Measurements from ENCODE around the gene CAPZB. TPM values are rescaled to one million over a fixed set of nuclear protein-coding genes. Genes with fewer than 3 reads are reported as not detected.

The CAPZB gene
- total and polyA plus RNA-seq, 2 of the 4 experiments (the other 2 are of a cell fraction), result 216 to 304 TPM

DNA sequence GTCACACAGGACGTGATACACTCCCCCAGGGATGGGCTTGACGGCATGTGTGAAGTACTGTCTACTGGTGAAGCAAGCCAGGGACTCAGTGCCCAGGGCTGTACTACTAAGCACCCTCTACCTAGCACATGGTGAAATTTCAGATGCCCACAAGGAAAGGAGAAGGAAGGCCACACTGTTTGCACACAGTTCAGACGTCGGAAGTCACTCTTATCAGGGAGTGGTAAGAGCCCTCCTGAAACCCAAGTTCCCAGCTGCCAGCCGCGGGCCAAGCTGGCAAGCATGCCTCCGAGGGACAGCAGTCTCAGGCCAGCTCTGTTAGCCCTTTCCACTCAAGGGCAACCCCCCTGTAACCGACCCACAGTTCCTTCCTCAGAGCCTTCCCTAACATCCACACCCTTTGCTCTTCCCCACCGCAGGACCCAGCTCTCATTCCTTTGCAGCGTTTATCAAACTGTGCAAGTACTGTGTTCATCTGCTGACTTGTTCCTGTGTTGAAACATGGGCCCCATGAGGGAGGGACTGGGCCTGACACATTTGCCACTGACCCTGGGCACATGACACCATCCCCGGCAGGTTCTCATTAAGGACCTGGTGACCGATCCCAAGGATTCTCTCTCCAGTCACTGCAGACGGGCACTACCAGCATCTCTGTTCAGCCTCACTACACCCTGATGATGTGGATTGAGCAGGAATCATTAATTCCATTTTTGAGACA lies 114.7 kb downstream of the CAPZB start:
- H3K9me3 ChIP-seq (ENCODE audit: control insufficient read depth, insufficient read depth, low read length), result no peaks in the 10 kb centered on the region
- H3K36me3 ChIP-seq (ENCODE audit: control insufficient read depth, insufficient read depth, low read length), result peaks cover 56% of the 10 kb centered on the region
- no peak overlapping the region for H3K14ac ChIP-seq (replicated peaks; ENCODE audit: low read depth, low read length)
- DNase-seq (no peak), ATAC-seq (ENCODE audit: low read depth) (no peak)
- no peak overlapping the region for H2BK120ac ChIP-seq (ENCODE audit: low read depth, low read length)
- POLR2A ChIA-PET (ENCODE audit: unreplicated experiment), result no interaction called here
- no peak overlapping the region for H3K27ac ChIP-seq (ENCODE audit: insufficient read depth, low read length)
- no peaks in the 10 kb centered on the region for H3K4me1 ChIP-seq (ENCODE audit: control insufficient read depth, insufficient read depth, low read length)
- H3K9me1 ChIP-seq (ENCODE audit: insufficient read depth, low read length), result peaks cover 31% of the 10 kb centered on the region
- H3K27me3 ChIP-seq (ENCODE audit: control insufficient read depth, insufficient read depth, low read length), result no peaks in the 10 kb centered on the region
- no peak overlapping the region for H4K8ac ChIP-seq (ENCODE audit: low read depth in 2 of 2, low read length in 2 of 2)
- H2BK5ac ChIP-seq (ENCODE audit: low read depth, low read length, poor library complexity, severe bottlenecking), result no peak overlapping the region
- no peak overlapping the region for H3K4me2 ChIP-seq (ENCODE audit: low read depth, low read length)
- H2BK15ac ChIP-seq (ENCODE audit: low read depth, low read length), result no peak overlapping the region
- no peak overlapping the region for H3K9ac ChIP-seq (ENCODE audit: low read depth, low read length)
- peaks cover 72% of the 10 kb centered on the region for H4K20me1 ChIP-seq (ENCODE audit: insufficient read depth, low read length)
- dilution Hi-C loops (cut with HindIII; ENCODE audit: low sequenced_read_pairs, unreplicated experiment) (no loop called here), in situ Hi-C loops (cut with MboI; ENCODE audit: low sequenced_read_pairs) (no loop called here), intact Hi-C loops (cut with micrococcal nuclease) (no loop called here)
- no TSS peak for BruUV-seq (replicated peaks)
- no peak overlapping the region for H3K18ac ChIP-seq (ENCODE audit: low read depth, low read length)
- no peak overlapping the region for H4K91ac ChIP-seq (ENCODE audit: insufficient read depth, low read depth, low read length)
- TF ChIP-seq SMC3 (IDR thresholded peaks at IDR 0.05; ENCODE audit: low read depth, low read length) (no peak), MAZ (IDR thresholded peaks at IDR 0.05; ENCODE audit: borderline replicate concordance, low read depth, low read length) (no peak), BHLHE40 (IDR thresholded peaks at IDR 0.05; ENCODE audit: low read depth, low read length) (no peak), RAD21 (IDR thresholded peaks at IDR 0.05; ENCODE audit: low read length) (no peak), RFX5 (IDR thresholded peaks at IDR 0.05; ENCODE audit: low read depth, low read length) (no peak)
- TF ChIP-seq, protein P1, sequence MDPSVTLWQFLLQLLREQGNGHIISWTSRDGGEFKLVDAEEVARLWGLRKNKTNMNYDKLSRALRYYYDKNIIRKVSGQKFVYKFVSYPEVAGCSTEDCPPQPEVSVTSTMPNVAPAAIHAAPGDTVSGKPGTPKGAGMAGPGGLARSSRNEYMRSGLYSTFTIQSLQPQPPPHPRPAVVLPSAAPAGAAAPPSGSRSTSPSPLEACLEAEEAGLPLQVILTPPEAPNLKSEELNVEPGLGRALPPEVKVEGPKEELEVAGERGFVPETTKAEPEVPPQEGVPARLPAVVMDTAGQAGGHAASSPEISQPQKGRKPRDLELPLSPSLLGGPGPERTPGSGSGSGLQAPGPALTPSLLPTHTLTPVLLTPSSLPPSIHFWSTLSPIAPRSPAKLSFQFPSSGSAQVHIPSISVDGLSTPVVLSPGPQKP (IDR thresholded peaks at IDR 0.05; ENCODE audit: borderline replicate concordance, low read depth, low read length), result no peak
- TF ChIP-seq, protein P2, sequence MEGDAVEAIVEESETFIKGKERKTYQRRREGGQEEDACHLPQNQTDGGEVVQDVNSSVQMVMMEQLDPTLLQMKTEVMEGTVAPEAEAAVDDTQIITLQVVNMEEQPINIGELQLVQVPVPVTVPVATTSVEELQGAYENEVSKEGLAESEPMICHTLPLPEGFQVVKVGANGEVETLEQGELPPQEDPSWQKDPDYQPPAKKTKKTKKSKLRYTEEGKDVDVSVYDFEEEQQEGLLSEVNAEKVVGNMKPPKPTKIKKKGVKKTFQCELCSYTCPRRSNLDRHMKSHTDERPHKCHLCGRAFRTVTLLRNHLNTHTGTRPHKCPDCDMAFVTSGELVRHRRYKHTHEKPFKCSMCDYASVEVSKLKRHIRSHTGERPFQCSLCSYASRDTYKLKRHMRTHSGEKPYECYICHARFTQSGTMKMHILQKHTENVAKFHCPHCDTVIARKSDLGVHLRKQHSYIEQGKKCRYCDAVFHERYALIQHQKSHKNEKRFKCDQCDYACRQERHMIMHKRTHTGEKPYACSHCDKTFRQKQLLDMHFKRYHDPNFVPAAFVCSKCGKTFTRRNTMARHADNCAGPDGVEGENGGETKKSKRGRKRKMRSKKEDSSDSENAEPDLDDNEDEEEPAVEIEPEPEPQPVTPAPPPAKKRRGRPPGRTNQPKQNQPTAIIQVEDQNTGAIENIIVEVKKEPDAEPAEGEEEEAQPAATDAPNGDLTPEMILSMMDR (conservative IDR thresholded peaks at IDR 0.05; ENCODE audit: low read depth, low read length), result no peak
- no peak overlapping the region for H3K4ac ChIP-seq (ENCODE audit: low read depth, low read length)
- WGBS, 2 experiments (ENCODE audit: extremely low coverage in 2 of 2, insufficient read length in 1 of 2), result 93% methylated on average over 3 of the region's 13 CpGs; no CpG with 5 or more reads in 1 of the 2 experiments
- no peak overlapping the region for H2BK20ac ChIP-seq (ENCODE audit: low read depth, low read length)
- H2AK5ac ChIP-seq (ENCODE audit: low read depth, low read length), result no peak overlapping the region
- H2AFZ ChIP-seq (replicated peaks; ENCODE audit: low read length, poor library complexity), result no peak overlapping the region
- H3K56ac ChIP-seq (ENCODE audit: extremely low read depth, insufficient read depth, low read length), result no peak overlapping the region
- peaks cover 33 to 92% of the 10 kb centered on the region in 2 experiments for H3K79me1 ChIP-seq (ENCODE audit: low read depth in 1 of 2, low read length in 2 of 2)
- CTCF ChIA-PET, result no interaction called here
- H4K5ac ChIP-seq (ENCODE audit: low read depth, low read length), result no peak overlapping the region
- no peak overlapping the region for H3K4me3 ChIP-seq (ENCODE audit: insufficient read depth, low read depth, low read length)
- H3K23ac ChIP-seq (ENCODE audit: low read depth, low read length), result no peak overlapping the region
- H2AK9ac ChIP-seq (replicated peaks; ENCODE audit: low read depth, low read length, poor library complexity), result no peak overlapping the region
